Esophagus muscularis mucosa (tissue), 4 donors: ENCODE results near the gene AXL. TPM values are rescaled to one million over a fixed set of nuclear protein-coding genes. Genes with fewer than 3 reads are reported as not detected.

Source experiments
- DNase-seq: peaks from one replicate; pipeline ENCODE4 v3.0.0-alpha.2; 2017; ENCODE audit errors: extremely low spot score
- H3K27ac ChIP-seq, 4 donors: fragments of 200-600 bp; sonication (generic); replicated peaks in 1 of 4; 1 replicate in 3 of 4; 2 replicates in 1 of 4; pipeline ENCODE4 v1.5.1; 2016 to 2019; ENCODE audit warnings: mild to moderate bottlenecking in 1 of 4
- H3K27me3 ChIP-seq, 4 donors: fragments of 200-600 bp; sonication (generic); one replicate each; pipeline versions ENCODE4 v1.5.1 to v1.6.0; 2016 to 2019
- H3K36me3 ChIP-seq, 4 donors: fragments of 200-600 bp; sonication (generic); one replicate each; pipeline ENCODE4 v1.5.1; 2016 to 2019
- H3K4me1 ChIP-seq, 4 donors: fragments of 200-600 bp; sonication (generic); one replicate each; pipeline ENCODE4 v1.5.1; 2016 to 2019
- H3K4me3 ChIP-seq, 4 donors: fragments of 200-600 bp; sonication (generic); 1 replicate in 2 of 4; 2 replicates in 2 of 4; pipeline ENCODE4 v1.5.1; 2016 to 2019; ENCODE audit warnings: mild to moderate bottlenecking in 4 of 4, moderate library complexity in 1 of 4
- H3K9me3 ChIP-seq, 4 donors: fragments of 200-600 bp; sonication (generic); 1 replicate in 3 of 4; 2 replicates in 1 of 4; pipeline ENCODE4 v1.5.1; 2016 to 2019
- CTCF ChIP-seq, 3 experiments: fragments of 200-600 bp in 2 of 3; fragments of 450-650 bp in 1 of 3; sonication (generic) in 2 of 3; IDR thresholded peaks; one replicate each; pipeline ENCODE4 v1.5.1; 2017 to 2019; ENCODE audit warnings: antibody characterized with exemption in 3 of 3, mild to moderate bottlenecking in 2 of 3, moderate library complexity in 1 of 3
- EP300 ChIP-seq: sonication (generic); formaldehyde crosslinking; IDR thresholded peaks from one replicate; pipeline ENCODE4 v1.6.1; 2017; ENCODE audit warnings: antibody characterized with exemption
- POLR2A ChIP-seq: fragments of 450-650 bp; IDR thresholded peaks from one replicate; pipeline ENCODE4 v1.6.1; 2017; ENCODE audit warnings: antibody characterized with exemption, moderate library complexity, mild to moderate bottlenecking, low read depth
- POLR2AphosphoS5 ChIP-seq, 2 donors: sonication (generic); formaldehyde crosslinking; IDR thresholded peaks; one replicate each; pipeline ENCODE4 v1.6.1; 2017; ENCODE audit warnings: antibody characterized with exemption in 2 of 2
- WGBS: methylation state at CpG from one replicate; pipeline ENCODE4 v1.1.5; 2018; 5-methylcytosine and 5-hydroxymethylcytosine counted together
- intact Hi-C: fragments of 100-400 bp; cut with DNase I; formaldehyde crosslinking; loops from one replicate; pipeline ENCODE4 v1.15.1; 2023
- total RNA-seq, 4 donors: library from RNA; depleted of rRNA; stranded (reverse); fragments of >200 nt; gene quantifications; one replicate each; pipeline versions ENCODE4 v1.1.0 to v1.2.1, GENCODE V29; 2016

Gene AXL
- total RNA-seq, 4 donors from 2014 or later, result 112 to 243 (median 172) TPM

- no peak for DNase-seq
- intact Hi-C loops, result no loop called here
- Histone ChIP-seq H3K4me1 (peaks cover 0 to 10% (median 7%) of the 10 kb centered on the region in 4 donors), H3K4me3 (no peak overlapping the region), H3K9me3 (no peaks in the 10 kb centered on the region), H3K27me3 (no peaks in the 10 kb centered on the region), H3K36me3 (peaks cover 14 to 71% (median 40%) of the 10 kb centered on the region in 4 donors), H3K27ac (peak overlapping the region in 1 of 4 donors; percentile 9)
- 87% methylated on average over 8 of the region's 8 CpGs for WGBS
- no peak for TF ChIP-seq POLR2A
- TF ChIP-seq EP300, result no peak
- no peak for TF ChIP-seq CTCF (IDR thresholded peaks at IDR 0.05)
- no peak for TF ChIP-seq POLR2AphosphoS5 (IDR thresholded peaks at IDR 0.05)
Observed at GRCh38 chr19:41232686-41233085, 13.7 kb downstream of the AXL start.

- intact Hi-C loops, result no loop called here
- Histone ChIP-seq H3K4me1 (peaks cover 0 to 9% (median 6%) of the 10 kb centered on the region in 4 donors), H3K27me3 (no peaks in the 10 kb centered on the region), H3K9me3 (no peaks in the 10 kb centered on the region), H3K4me3 (no peak overlapping the region), H3K36me3 (peaks cover 23 to 82% (median 51%) of the 10 kb centered on the region in 4 donors), H3K27ac (no peak overlapping the region)
- 77% methylated on average over 4 of the region's 4 CpGs for WGBS
- TF ChIP-seq CTCF (IDR thresholded peaks at IDR 0.05) (no peak), EP300 (no peak), POLR2AphosphoS5 (IDR thresholded peaks at IDR 0.05) (no peak), POLR2A (no peak)
- DNase-seq, result no peak
Observed at GRCh38 chr19:41233748-41234240, 14.8 kb downstream of the AXL start.

- H3K36me3 ChIP-seq, result peaks cover 30 to 91% (median 59%) of the 10 kb centered on the region in 4 donors
- DNase-seq, result no peak
- H3K27ac ChIP-seq, result no peak overlapping the region
- 76% methylated on average over 5 of the region's 8 CpGs for WGBS
- peaks cover 0 to 3% (median 1%) of the 10 kb centered on the region in 4 donors for H3K4me1 ChIP-seq
- no peaks in the 10 kb centered on the region for H3K9me3 ChIP-seq
- TF ChIP-seq POLR2A, result no peak
- no peak for TF ChIP-seq POLR2AphosphoS5 (IDR thresholded peaks at IDR 0.05)
- TF ChIP-seq CTCF (IDR thresholded peaks at IDR 0.05), result no peak
- TF ChIP-seq EP300, result no peak
- intact Hi-C loops, result no loop called here
- no peaks in the 10 kb centered on the region for H3K27me3 ChIP-seq
- H3K4me3 ChIP-seq, result no peak overlapping the region
Observed at GRCh38 chr19:41234512-41235168, 15.6 kb downstream of the AXL start.

GRCh38 chr19:41235480-41235879, 16.5 kb downstream of the AXL start:
- Histone ChIP-seq H3K27me3 (no peaks in the 10 kb centered on the region), H3K27ac (no peak overlapping the region), H3K36me3 (peaks cover 37 to 99% (median 67%) of the 10 kb centered on the region in 4 donors), H3K4me3 (no peak overlapping the region), H3K4me1 (no peaks in the 10 kb centered on the region), H3K9me3 (no peaks in the 10 kb centered on the region)
- no peak for DNase-seq
- no peak for TF ChIP-seq CTCF (IDR thresholded peaks at IDR 0.05)
- no peak for TF ChIP-seq EP300
- no peak for TF ChIP-seq POLR2A
- no peak for TF ChIP-seq POLR2AphosphoS5 (IDR thresholded peaks at IDR 0.05)
- 85% methylated on average over 4 of the region's 4 CpGs for WGBS
- intact Hi-C loops, result no loop called here

- Histone ChIP-seq H3K4me1 (no peaks in the 10 kb centered on the region), H3K27me3 (no peaks in the 10 kb centered on the region), H3K36me3 (peaks cover 54 to 100% (median 76%) of the 10 kb centered on the region in 4 donors), H3K27ac (no peak overlapping the region), H3K4me3 (no peak overlapping the region), H3K9me3 (no peaks in the 10 kb centered on the region)
- WGBS, result 82% methylated on average over 7 of the region's 10 CpGs
- intact Hi-C loops, result no loop called here
- TF ChIP-seq CTCF (IDR thresholded peaks at IDR 0.05), result no peak
- no peak for TF ChIP-seq EP300
- no peak for TF ChIP-seq POLR2A
- no peak for TF ChIP-seq POLR2AphosphoS5 (IDR thresholded peaks at IDR 0.05)
- no peak for DNase-seq
Observed at GRCh38 chr19:41238244-41238643, 19.2 kb downstream of the AXL start.
